HL-60 (cell line): Measurements from ENCODE around the gene TEDDM1.

Experiments
- DNase-seq, 2 experiments: peaks; one replicate each; pipeline ENCODE4 v3.0.0-alpha.2; 2010 to 2020; ENCODE audit warnings: low read depth in 1 of 2, low spot score in 1 of 2
- H3K27ac ChIP-seq: fragments of 250-450 bp; sonication (Bioruptor Pico); replicated peaks from 2 replicates; pipeline ENCODE4 v1.5.1; 2020; ENCODE audit warnings: mild to moderate bottlenecking, moderate library complexity
- H3K27me3 ChIP-seq: fragments of 250-450 bp; sonication (Bioruptor Pico); 2 replicates; pipeline ENCODE4 v1.5.1; 2021; ENCODE audit warnings: mild to moderate bottlenecking, moderate library complexity; ENCODE audit not compliant: insufficient read depth, poor library complexity, severe bottlenecking
- H3K4me3 ChIP-seq: replicated peaks from 2 replicates; pipeline ENCODE4 v1.5.1; 2011; ENCODE audit warnings: mild to moderate bottlenecking, control low read depth, low read length; ENCODE audit not compliant: insufficient read depth
- GABPA ChIP-seq: IDR thresholded peaks from 2 replicates; pipeline ENCODE4 v1.6.1; 2012; ENCODE audit warnings: low read depth
- POLR2AphosphoS5 ChIP-seq: IDR thresholded peaks from 2 replicates; pipeline ENCODE4 v1.6.1; 2012; ENCODE audit warnings: low read depth
- SPI1 ChIP-seq: IDR thresholded peaks from 2 replicates; pipeline ENCODE4 v1.6.1; 2012; ENCODE audit warnings: low read depth, mild to moderate bottlenecking, borderline replicate concordance
- TF ChIP-seq, protein P1 (sequence below): IDR thresholded peaks from 2 replicates; pipeline ENCODE4 v1.6.1; 2012; ENCODE audit warnings: low read depth; ENCODE audit not compliant: insufficient replicate concordance
- TF ChIP-seq, protein P2 (sequence below): IDR thresholded peaks from one replicate; pipeline ENCODE4 v1.5.1; 2011; ENCODE audit warnings: low read length, control low read depth, inconsistent platforms; ENCODE audit not compliant: insufficient read depth

TEDDM1 gene

DNA sequence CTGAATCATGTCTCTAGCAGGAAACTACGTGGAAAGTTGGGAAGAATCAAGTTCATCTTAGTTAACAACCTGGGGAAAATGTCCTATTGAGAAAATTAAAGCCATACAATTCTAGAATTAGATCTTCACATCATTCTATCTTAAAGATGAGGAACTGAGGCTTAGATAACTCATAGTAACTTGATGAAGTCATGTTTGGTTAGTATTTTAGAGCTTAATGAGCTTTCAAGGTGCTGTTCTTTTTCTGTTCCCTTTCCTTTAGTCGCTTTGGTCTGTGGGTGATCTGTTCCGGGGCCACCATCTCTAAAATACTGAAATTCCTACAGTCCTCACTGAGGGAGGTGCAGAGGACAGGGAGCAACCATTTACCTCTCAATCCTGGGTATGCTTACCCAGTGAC lies 4.6 kb downstream of the TEDDM1 start:
- DNase-seq, result no peak
- H3K27me3 ChIP-seq, result no peaks in the 10 kb centered on the region
- no peak overlapping the region for H3K4me3 ChIP-seq
- TF ChIP-seq SPI1, result no peak
- TF ChIP-seq, protein P1, sequence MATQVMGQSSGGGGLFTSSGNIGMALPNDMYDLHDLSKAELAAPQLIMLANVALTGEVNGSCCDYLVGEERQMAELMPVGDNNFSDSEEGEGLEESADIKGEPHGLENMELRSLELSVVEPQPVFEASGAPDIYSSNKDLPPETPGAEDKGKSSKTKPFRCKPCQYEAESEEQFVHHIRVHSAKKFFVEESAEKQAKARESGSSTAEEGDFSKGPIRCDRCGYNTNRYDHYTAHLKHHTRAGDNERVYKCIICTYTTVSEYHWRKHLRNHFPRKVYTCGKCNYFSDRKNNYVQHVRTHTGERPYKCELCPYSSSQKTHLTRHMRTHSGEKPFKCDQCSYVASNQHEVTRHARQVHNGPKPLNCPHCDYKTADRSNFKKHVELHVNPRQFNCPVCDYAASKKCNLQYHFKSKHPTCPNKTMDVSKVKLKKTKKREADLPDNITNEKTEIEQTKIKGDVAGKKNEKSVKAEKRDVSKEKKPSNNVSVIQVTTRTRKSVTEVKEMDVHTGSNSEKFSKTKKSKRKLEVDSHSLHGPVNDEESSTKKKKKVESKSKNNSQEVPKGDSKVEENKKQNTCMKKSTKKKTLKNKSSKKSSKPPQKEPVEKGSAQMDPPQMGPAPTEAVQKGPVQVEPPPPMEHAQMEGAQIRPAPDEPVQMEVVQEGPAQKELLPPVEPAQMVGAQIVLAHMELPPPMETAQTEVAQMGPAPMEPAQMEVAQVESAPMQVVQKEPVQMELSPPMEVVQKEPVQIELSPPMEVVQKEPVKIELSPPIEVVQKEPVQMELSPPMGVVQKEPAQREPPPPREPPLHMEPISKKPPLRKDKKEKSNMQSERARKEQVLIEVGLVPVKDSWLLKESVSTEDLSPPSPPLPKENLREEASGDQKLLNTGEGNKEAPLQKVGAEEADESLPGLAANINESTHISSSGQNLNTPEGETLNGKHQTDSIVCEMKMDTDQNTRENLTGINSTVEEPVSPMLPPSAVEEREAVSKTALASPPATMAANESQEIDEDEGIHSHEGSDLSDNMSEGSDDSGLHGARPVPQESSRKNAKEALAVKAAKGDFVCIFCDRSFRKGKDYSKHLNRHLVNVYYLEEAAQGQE, result no peak
- no peak for TF ChIP-seq GABPA
- TF ChIP-seq, protein P2, sequence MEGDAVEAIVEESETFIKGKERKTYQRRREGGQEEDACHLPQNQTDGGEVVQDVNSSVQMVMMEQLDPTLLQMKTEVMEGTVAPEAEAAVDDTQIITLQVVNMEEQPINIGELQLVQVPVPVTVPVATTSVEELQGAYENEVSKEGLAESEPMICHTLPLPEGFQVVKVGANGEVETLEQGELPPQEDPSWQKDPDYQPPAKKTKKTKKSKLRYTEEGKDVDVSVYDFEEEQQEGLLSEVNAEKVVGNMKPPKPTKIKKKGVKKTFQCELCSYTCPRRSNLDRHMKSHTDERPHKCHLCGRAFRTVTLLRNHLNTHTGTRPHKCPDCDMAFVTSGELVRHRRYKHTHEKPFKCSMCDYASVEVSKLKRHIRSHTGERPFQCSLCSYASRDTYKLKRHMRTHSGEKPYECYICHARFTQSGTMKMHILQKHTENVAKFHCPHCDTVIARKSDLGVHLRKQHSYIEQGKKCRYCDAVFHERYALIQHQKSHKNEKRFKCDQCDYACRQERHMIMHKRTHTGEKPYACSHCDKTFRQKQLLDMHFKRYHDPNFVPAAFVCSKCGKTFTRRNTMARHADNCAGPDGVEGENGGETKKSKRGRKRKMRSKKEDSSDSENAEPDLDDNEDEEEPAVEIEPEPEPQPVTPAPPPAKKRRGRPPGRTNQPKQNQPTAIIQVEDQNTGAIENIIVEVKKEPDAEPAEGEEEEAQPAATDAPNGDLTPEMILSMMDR, result no peak
- TF ChIP-seq POLR2AphosphoS5, result no peak
- H3K27ac ChIP-seq, result peak overlapping the region; percentile 7; the same call in 1 of the 2 replicates

DNA sequence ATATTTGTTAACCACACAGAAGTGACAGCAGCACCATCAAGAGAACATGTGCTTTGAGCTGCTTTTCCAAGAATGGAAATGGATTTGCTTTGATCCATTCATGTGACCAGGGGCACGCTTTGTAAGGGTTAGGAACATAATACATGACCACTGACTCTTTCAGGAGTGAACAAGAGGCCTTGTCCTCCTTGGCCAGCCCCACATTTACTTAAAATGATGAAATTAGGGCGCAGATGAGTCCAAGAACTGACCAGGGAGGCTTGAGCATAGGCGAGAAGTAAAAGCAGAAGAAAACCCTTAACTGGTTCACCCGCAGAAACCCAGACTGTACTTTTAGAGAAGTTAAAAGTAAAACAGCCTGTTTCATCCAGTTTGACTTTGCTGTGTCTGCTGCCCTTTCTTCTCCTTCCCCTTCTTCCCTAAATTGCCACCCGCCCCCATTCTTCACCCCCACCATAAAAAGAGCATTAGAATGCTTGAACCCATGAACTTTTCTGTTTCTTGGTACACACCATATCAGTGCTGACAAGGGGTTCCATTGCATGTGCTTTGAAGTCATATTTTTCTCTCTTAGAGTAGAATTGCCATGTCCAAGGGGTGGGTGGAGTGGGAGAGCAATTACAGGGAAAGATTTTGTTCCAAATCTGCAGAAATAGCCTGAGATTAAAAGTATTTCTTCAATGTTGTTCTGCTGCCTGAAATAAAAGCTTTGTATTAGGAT lies 6.3 kb downstream of the TEDDM1 start:
- H3K27ac ChIP-seq, result peak overlapping the region; percentile 95
- peak in 1 of 2 experiments; percentile 81 for DNase-seq
- TF ChIP-seq, protein P1, result no peak
- TF ChIP-seq POLR2AphosphoS5, result 0 out of 2 replicates have a peak, but pooled peaks have one; percentile 23
- H3K4me3 ChIP-seq, result no peak overlapping the region
- H3K27me3 ChIP-seq, result no peaks in the 10 kb centered on the region

DNA sequence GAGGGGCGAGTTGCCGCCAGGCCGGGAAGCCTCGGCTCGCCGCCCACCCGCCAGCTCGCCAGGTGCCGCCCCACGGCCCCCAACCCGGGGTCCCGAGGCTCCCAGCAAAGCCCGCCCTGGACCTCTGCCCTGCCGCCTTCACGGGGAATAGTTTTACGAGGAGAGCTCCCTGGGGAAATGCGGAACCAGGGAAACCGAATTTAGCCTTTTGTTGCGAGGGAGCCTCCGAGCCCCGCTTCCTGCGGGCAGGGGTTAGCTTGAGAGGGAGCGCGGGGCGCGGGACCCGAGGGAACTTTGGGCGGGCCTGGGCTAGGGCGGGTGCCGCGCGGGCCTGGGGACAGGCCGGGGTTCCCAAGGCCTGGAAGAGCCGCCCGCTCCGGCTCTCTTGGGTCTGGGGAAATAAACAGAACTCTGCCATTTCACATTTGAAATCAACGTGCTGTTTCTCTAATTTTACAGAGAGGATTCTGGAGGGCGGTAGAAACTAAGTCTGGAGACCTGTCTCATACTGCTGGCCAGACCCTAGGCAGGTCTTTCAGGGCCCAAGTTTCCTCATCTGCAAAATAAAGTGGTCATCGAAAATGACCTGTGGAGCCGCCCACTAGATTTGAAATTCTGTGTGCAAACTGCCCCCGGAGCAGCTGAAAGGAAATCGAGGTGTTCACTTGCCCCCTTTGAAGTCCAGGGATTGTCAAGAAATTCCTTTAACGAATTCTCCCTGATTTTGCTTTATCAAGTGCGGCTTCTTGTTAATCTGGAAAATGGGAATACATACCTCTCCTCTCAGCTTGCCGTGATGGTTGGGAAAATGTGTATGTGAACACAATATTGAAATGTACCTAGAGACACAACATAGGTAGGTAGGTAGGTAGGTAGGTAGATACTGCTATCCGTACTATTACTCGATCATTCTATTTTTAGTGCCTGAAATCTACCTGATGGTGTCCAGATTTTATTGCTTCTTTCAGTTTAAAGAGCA lies 8.1 kb downstream of the TEDDM1 start:
- DNase-seq, result peak in 1 of 2 experiments; percentile 80
- H3K27me3 ChIP-seq, result no peaks in the 10 kb centered on the region
- peak overlapping the region; percentile 56 for H3K4me3 ChIP-seq
- TF ChIP-seq, protein P2, result no peak
- TF ChIP-seq POLR2AphosphoS5 (no peak), GABPA (no peak), SPI1 (peak; percentile 70; the same call in 1 of the 2 replicates)
- TF ChIP-seq, protein P1, result no peak
- peak overlapping the region; percentile 95 for H3K27ac ChIP-seq
